Osteocyte (in vitro differentiated cells): Measurements from ENCODE around the gene SORL1-AS1.

ENCODE experiments used
- DNase-seq: peaks from one replicate; pipeline ENCODE4 v3.0.0; 2021; ENCODE audit warnings: mixed read lengths; ENCODE audit not compliant: unreplicated experiment; ENCODE audit errors: extremely low spot score
- H3K27ac Mint-ChIP-seq: one replicate; pipeline ENCODE4 v1.8.0; 2021; ENCODE audit warnings: mild to moderate bottlenecking, mixed read lengths; ENCODE audit not compliant: unreplicated experiment
- H3K27me3 Mint-ChIP-seq: one replicate; pipeline ENCODE4 v1.8.0; 2021; ENCODE audit warnings: mixed read lengths; ENCODE audit not compliant: unreplicated experiment
- H3K36me3 Mint-ChIP-seq: one replicate; pipeline ENCODE4 v1.8.0; 2021; ENCODE audit warnings: mixed read lengths; ENCODE audit not compliant: unreplicated experiment
- H3K4me1 Mint-ChIP-seq: one replicate; pipeline ENCODE4 v1.8.0; 2021; ENCODE audit warnings: mixed read lengths; ENCODE audit not compliant: unreplicated experiment
- H3K4me3 Mint-ChIP-seq: one replicate; pipeline ENCODE4 v1.8.0; 2021; ENCODE audit warnings: mild to moderate bottlenecking, moderate library complexity, mixed read lengths; ENCODE audit not compliant: unreplicated experiment
- H3K9me3 Mint-ChIP-seq: one replicate; pipeline ENCODE4 v1.8.0; 2021; ENCODE audit warnings: mixed read lengths; ENCODE audit not compliant: unreplicated experiment
- TF ChIP-seq, protein P1 (sequence below): fragments of 200-600 bp; sonication (generic); IDR thresholded peaks from 2 replicates; pipeline ENCODE4 v1.5.0; 2021; ENCODE audit warnings: antibody characterized with exemption, mild to moderate bottlenecking, moderate library complexity

SORL1-AS1 gene

DNA sequence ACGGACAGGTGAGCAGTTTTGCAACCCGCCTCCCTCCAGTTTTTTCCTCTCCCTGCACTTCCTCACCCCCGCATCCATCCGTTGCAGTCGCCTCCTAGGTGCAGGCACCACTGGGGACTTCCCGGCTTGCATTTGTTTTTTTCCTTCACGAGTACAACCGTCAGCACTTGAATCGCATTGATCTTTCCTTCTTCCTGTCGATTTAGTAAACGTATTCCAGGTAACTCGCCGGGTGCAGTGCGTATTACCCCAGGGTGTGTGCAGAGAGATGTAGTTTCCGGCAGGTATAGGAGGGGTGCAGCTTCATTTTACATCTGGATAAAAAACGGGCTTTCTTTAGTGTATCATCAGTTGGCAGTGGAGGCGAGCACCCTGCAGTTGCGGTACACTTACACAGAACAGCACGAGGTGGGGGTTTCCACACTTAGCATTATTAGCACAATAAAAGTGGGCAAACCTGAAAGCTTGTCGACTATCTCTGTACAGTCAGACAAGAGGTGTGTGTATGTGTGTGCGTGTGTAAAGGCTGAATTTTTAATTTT lies at the start of gene SORL1-AS1:
Gene SORL1-AS1 (minus strand): TSS at position 359 of the 542 bp plus-strand sequence.
- Mint-ChIP-seq H3K4me3 (peak within 1 kb of the TSS; percentile 76), H3K4me1 (peaks cover 7% of the 10 kb centered on the region), H3K27ac (no peak within 1 kb of the TSS), H3K27me3 (peaks cover 68% of the 10 kb centered on the region), H3K36me3 (no peaks in the 10 kb centered on the region), H3K9me3 (no peaks in the 10 kb centered on the region)
- no peak for DNase-seq
- TF ChIP-seq, protein P1, sequence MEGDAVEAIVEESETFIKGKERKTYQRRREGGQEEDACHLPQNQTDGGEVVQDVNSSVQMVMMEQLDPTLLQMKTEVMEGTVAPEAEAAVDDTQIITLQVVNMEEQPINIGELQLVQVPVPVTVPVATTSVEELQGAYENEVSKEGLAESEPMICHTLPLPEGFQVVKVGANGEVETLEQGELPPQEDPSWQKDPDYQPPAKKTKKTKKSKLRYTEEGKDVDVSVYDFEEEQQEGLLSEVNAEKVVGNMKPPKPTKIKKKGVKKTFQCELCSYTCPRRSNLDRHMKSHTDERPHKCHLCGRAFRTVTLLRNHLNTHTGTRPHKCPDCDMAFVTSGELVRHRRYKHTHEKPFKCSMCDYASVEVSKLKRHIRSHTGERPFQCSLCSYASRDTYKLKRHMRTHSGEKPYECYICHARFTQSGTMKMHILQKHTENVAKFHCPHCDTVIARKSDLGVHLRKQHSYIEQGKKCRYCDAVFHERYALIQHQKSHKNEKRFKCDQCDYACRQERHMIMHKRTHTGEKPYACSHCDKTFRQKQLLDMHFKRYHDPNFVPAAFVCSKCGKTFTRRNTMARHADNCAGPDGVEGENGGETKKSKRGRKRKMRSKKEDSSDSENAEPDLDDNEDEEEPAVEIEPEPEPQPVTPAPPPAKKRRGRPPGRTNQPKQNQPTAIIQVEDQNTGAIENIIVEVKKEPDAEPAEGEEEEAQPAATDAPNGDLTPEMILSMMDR: no peak

DNA sequence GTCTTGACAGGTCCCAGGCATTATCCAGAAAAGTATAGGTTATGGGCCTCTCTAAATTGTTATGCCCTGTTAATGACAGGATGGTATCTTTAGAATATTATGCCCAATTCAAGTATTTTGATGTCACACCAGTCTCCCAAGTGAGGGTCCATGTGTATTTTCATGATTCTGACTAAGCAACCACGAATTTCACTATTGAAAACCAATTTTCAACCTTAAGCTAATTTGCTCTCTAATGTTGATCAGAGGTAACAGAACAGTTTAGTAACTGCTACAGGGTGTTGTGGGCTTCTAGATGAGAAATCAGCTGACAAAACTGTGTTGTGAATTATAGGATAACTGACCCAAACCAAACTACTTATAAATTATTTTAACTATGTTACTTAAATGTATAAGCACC lies 48.0 kb upstream of the SORL1-AS1 start:
- H3K4me3 Mint-ChIP-seq: no peak overlapping the region
- H3K9me3 Mint-ChIP-seq: peaks cover 5% of the 10 kb centered on the region
- H3K27me3 Mint-ChIP-seq: peaks cover 6% of the 10 kb centered on the region
- H3K27ac Mint-ChIP-seq: no peak overlapping the region
- DNase-seq: no peak
- H3K4me1 Mint-ChIP-seq: no peaks in the 10 kb centered on the region
- H3K36me3 Mint-ChIP-seq: no peaks in the 10 kb centered on the region
- TF ChIP-seq, protein P1: no peak

DNA sequence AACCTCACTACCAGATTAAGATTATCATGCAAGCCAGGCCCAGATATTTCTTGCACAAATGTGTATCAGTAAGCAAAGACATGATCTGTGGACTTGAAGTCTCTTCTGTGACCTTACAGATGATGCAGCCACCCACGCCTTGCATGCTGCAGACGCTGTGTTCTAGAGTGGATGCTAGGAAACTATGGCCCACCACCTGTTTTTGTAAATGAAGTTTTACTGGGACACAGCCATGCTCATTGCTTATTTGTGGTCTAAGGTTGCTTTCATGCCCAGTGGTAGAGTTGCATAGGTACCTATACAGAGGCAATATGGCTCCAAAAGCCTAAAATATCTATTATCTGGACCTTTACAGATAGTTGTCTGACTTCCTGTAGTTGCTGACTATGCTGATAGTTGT lies 47.5 kb upstream of the SORL1-AS1 start:
- peak; percentile 48 for DNase-seq
- Mint-ChIP-seq H3K4me1 (no peaks in the 10 kb centered on the region), H3K27me3 (peaks cover 6% of the 10 kb centered on the region)

DNA sequence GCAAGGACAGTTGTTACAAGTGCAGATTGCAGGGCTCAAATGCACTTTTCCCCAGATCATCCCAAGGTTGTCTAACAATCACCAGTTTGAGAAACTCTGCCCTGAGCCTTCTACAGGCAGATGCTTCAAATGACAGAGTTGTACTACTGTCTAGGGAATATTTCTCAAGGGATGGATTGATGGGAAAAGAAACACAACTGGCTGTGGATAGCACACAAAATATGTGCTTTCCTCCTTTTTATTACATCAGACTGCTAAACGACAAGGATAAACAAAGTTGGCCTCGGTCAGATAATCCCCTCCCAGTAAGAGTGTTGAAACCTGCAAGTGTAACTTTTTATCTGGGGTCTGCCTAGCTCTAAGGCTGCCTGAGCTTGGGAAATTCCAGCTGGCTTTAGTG lies 46.6 kb upstream of the SORL1-AS1 start:
- Mint-ChIP-seq H3K4me3 (no peak overlapping the region), H3K9me3 (no peaks in the 10 kb centered on the region), H3K27me3 (peaks cover 2% of the 10 kb centered on the region), H3K27ac (no peak overlapping the region), H3K36me3 (no peaks in the 10 kb centered on the region), H3K4me1 (no peaks in the 10 kb centered on the region)
- TF ChIP-seq, protein P1: no peak
- no peak for DNase-seq

More for the DNA sequence above, 47.5 kb upstream of the SORL1-AS1 start:
- no peak overlapping the region for H3K4me3 Mint-ChIP-seq
- no peak overlapping the region for H3K27ac Mint-ChIP-seq
- H3K9me3 Mint-ChIP-seq: peaks cover 2% of the 10 kb centered on the region
- TF ChIP-seq, protein P1: no peak
- H3K36me3 Mint-ChIP-seq: no peaks in the 10 kb centered on the region

DNA sequence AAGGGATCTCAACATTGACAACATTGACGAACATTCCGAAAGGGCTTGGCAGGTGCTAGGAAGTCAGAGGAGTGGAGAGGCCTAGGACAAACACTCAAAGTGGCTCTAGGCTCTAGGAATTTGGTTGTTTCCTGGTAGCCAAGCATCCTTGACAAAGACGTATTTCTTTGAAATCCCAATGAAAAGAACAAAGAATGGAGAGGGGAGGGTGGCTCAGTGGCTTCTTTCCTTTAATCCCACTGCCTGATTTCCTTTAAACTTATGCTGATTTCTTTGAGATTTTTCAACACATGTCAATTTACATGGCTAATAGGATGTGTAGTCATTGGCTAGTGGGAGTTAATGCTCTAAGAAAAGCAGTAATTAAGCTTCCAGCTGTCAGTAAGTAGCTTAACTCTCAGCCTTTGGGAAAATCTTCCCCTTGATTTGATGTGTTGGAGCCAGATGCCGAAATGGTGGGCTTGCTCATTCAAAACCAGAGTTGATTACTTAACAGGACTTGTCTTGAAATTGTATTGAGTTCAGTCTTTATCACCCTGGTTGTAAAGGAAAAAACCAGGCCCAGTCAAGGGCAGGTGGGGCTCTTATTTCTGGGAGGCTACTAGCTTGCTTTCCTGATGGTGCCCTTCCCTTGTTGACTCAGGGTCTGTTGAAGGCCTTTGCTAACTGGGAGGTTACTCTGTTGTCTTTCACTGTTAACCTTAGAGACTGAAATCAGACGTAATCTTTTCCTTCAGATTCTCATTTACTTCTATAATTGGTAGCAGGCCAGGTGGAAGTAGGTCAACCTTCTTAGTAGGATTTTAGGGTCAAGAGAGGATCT lies 44.6 kb upstream of the SORL1-AS1 start:
- Mint-ChIP-seq H3K4me1 (no peaks in the 10 kb centered on the region), H3K4me3 (no peak overlapping the region), H3K27ac (no peak overlapping the region), H3K36me3 (no peaks in the 10 kb centered on the region), H3K27me3 (peaks cover 10% of the 10 kb centered on the region), H3K9me3 (no peaks in the 10 kb centered on the region)
- TF ChIP-seq, protein P1: no peak
- no peak for DNase-seq
